HG03159 (cell line): ENCODE data around the gene CIP2A.
A peak's percentile ranks its signal among the peaks of the same experiment; 100 is the strongest.
"Not testable (repeated sequence)": the region's sequence is repeated elsewhere in the genome, so short reads cannot be mapped to it uniquely, and the experiment has no call there.

ENCODE experiments used
- ATAC-seq: cut with Tn5 transposase; IDR thresholded peaks from one replicate; pipeline ENCODE4 v1.9.1; 2021; ENCODE audit warnings: mild to moderate bottlenecking, moderate library complexity; ENCODE audit not compliant: unreplicated experiment

The CIP2A gene

DNA sequence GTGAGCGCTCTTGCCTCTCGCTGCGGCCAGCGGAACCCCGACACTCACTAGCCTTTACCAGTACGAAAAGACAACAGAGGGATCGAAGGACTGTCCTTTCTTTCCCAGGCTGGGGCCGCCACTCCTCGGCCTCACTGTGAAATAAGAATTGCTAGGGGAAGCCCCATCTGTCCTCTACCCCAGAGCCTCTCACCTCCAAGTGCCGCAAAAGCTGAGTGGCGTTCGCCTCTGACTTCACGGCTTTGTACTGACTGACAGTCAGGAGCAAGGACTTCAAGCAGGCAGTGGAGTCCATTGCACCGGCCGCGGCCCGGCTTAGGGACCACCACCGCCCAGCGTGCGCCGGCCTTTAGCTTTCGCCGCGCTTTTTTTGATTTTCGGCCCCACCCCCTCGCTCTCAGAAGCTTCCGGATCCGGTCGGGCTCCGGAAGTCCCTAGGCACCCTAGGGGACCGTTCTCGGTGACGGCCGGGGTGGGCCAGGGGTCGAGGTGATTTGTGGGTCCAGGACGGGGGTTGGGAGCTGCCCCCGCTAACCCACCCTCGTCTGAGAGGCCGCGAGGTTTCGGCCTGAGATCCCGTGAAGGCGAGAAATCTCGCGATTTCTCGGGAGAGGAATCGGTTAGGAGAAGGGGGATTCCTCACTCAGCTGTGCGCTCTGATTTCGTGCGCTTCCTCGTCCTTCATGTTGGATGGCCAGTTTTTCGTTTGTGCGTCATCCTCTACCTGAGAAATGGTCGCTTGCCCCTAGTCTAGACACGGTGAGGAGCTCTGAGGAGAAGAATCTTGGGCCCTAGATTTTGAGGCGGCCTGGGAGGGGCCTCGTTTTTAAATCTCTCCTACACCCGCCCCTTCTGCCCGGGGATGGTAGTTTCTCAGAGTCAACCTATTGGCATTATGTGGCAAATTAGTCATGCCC, at the start of gene CIP2A, which contains the start of gene DZIP3:
TSS of gene CIP2A (minus strand) at position 358 of the 917 bp plus-strand sequence. CDS start at position 295, 63 bp downstream.
TSS of gene DZIP3 (plus strand) at position 642 of the 917 bp plus-strand sequence. CDS start 15,685 bp downstream, outside the sequence.
- ATAC-seq, result peak; percentile 94

DNA sequence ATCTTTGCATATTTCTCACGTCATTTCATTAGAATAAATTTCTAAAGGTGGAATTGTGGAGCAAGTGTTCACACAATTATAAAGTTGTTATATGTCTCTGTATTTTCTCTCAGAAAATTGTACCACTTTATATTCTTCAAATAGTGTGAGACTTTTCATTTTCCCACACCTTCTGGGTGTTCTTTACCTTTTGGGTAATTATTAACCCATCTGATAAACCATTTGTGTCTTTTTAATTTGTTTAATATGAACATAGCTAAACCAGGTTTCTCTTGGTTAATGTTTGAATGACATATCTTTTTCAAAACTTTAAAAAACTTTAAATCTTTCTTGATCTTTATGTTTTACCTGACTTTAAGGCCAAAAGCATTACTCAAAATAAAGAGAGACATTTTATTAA, 40.7 kb upstream of the CIP2A start:
- no peak for ATAC-seq

DNA sequence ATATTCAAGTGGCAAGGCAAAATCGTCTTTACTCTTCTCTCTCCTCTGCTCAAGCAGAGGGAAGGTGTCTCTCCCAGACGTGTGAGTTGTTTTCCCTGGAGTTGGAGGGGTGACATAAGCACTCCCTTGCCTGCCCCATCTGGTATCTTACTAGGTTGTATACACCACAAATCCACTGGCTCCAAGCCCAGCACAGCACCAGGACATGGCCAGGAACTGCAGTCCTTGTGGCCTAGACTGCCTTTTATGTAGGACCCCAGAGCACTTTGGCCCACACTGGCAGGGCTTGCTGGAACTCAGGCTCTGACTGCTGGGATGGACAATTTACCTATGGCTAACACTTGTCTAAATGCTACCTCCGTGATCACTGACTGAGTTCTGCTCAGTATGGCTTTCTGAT, 34.3 kb upstream of the CIP2A start:
- no peak for ATAC-seq

DNA sequence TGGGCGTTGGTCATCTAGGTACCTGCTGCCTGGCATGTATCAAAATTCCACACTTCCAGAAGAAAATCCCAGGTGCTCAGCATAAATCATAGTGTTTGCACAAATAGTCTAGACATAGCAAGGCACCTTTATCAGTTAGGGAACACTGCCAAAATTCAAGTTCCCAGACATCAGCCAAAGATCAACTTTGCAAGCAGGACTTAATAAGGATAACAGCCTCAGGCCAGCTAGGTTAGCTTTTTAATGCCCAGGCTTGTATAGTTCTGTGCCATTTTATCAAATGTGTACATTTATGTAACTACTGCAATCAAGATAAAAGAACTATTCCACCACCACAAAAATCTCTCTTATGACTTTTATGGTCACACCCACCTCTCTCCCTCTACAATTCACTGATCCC, 31.0 kb upstream of the CIP2A start:
- no peak for ATAC-seq

DNA sequence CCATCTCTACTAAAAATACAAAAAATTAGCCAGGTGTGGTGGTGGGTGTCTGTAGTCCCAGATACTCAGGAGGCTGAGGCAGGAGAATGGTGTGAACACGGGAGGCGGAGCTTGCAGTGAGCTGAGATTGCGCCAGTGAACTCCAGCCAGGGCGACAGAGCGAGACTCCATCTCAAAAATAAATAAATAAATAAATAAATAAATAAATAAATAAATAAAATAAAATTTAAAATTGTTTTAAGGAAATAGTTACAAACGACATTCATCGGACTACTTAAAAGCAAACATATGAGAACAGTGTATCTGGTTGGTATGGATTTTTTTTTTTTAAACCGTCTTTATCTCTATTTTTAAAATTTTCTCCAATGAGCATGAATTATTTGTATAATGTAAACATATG, 26.9 kb upstream of the CIP2A start:
- ATAC-seq, result not testable (repeated sequence)

DNA sequence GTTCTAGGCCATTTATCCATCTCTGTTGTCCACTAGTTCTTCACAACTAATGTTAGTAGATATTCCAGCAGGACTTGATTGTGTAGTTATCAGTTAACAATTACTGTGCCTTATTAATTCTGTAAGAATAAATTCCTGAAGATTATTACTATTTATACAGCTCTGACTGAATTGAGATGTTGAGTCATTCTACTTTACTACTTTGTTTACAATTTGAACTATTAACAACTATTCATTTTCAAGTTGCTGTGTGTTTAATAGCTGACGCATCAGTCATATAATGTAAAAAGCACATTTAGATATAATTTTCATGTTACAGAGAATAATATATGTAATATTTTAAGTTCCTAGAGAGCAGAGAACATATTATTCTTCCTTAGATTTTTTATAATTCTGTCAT, 21.4 kb upstream of the CIP2A start:
- ATAC-seq, result no peak

DNA sequence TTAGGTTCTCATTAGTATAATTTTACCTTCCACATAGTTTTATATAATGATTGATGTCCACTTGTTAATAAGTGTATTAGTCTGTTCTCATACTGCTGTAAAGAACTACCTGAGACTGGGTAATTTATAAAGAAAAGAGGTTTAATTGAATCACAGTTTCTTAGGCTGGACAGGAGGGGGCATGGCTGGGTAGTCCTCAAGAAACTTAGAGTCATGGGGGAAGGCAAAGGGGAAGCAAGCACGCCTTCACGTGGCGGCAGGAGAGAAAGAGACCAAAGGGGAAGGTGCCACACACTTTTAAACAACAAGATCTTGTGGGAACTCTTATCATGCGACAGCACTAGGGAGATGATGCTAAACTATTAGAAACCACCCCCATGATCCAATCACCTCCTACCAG, 19.5 kb upstream of the CIP2A start:
- ATAC-seq, result no peak

DNA sequence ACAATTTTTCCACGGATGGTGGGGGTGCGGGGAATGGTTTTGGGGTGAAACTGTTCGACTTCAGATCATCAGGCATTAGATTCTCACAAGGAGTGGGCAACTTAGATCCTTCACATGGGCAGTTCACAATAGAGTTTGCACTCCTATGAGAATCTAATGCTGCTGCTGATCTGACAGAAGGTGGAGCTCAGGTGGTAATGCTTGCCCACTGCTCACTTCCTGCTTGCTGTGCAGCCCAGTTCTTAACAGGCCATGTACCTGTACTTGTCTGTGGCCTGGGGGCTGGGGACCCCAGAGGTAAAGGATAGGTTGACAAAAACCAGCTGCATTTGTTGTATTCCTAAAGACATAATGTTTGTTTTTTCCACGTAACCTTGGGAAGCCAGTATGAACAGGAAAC, 16.3 kb upstream of the CIP2A start:
- no peak for ATAC-seq

DNA sequence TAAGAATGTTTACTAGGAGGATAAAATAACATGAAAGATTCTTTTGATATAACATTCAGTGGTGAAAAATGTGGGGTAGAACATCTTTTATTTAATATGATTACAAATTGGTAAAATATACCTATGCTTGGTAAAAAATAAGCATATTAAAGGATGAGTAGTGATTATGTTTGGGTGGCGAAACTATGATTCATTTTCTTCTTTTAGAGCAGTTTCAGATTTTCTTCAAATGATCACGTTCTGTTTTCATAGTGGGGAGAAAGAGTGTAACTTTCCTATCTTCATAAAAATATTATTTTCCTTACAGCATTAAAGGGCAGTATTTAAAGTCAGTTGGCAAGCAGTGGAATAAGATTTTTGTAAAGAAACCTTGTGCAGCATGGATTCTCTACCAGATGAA, 15.8 kb upstream of the CIP2A start:
- no peak for ATAC-seq

DNA sequence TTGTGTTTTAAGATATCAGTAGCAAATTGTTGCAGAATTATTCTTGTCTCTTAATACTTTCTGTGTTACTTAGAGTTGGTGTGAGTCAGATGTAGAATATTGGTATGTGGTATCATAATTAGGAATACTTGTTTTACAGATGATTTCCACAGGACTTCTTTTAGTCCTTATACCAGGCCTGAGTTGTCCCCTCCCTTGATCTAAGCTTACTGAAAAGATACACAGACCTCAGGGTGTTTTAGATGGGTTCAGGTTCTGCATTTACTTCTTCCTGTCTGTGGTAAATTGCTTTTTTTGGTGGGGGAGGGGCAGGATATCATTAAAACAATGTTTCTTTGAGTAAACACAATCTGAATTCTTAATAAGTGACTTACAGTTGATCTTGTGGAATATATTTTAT, 14.5 kb upstream of the CIP2A start:
- ATAC-seq, result no peak

DNA sequence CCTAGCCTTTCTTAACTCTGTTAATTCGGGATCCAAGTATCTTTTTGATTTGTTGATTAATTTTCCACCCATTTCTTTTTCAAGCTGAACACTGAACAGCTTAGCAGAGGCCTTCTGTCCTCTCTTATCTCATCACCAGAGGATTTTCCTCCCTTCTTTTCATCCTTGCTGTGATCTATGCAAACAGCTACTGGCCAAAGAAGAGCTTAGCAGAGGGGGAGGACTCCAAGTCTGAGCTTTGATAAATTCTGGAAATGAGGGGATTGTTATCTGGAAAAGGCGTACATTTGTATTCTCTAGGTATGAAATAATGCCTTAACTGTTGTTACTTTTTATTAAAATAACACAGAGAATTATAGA, 13.7 kb upstream of the CIP2A start:
- ATAC-seq, result no peak

DNA sequence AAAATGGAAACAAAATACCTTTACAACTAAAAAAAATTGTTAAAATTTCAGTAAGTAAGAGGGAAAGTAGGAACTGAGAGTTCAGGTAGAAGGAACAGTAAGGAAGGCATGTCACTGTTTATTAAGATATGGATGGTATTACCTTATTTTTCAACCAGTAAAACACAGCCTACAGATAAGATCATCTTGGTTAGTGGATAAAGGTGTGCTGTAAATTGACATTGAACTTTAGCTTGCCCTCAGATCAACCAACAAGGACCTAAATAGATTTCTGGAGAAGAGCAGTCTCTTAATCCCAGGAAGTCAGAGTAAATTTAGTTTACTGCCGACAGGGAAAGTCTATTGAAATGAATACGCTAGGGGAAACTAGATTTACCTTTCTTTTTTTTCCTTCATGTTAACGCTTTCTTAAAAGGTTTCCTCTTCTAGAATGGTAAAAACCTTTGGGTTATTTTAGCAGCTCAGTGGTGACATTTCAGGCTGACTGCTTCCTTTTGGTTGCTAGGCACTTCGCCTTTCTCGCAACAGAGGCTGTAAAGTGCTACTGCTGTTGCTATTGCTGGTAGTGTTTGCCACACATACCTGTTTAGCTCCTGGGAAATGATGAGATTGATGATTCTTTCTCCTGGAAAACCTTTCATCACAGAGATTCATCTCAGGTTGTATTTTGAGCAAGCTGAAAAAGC, 13.2 kb upstream of the CIP2A start:
- ATAC-seq, result peak; percentile 73

DNA sequence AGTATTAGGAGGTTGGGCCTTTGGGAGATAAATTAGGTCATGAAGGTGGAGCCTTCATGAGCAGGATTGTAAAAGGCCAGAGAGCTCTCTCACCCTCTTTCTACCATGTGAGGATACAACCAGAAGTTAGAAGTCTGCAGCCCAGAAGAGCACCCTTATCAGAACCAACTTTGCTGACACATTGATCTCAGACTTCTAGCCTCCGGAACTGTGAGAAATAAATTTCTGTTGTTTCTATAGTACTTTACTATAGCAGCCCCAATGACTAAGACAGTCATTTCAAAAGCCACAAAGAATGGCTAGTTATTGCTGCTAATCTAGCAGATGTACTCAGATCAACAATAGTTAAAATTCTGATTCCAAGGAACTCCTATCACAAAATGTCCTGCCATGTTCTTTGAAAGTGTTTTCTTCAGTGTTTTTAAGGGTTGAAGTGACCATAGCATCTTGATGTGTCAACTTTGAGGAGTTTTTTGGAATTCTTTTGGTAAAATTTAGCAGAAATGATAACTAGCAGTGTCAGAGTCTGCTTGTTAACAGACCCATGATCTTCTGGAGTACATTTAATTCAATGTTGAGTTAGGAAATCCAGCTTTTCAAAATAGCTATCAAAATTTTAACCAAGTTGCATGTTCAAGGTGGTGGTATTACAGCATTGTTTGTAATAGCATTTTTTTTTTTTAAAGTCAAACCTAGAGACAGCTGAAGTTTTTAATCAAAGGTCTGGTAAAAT, 10.6 kb upstream of the CIP2A start:
- ATAC-seq, result no peak

DNA sequence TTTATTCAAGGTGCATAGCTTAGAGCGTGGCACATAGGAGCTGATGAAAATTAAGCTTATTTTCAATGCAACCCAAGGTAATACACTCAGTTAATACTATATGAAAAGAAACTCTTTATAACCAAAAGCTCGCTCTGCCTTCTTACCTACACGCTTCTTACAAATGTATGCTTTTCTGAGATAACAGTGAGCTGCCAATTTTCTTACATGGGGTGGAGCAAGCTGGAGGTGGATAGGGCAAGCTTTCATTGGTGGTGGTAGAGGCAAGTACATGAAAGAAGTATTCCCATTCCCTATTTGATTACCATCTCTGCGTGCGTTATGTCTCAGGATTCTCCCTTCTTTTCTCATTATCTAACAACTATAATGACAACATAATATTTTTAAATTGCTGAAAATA, 9.1 kb upstream of the CIP2A start:
- no peak for ATAC-seq

DNA sequence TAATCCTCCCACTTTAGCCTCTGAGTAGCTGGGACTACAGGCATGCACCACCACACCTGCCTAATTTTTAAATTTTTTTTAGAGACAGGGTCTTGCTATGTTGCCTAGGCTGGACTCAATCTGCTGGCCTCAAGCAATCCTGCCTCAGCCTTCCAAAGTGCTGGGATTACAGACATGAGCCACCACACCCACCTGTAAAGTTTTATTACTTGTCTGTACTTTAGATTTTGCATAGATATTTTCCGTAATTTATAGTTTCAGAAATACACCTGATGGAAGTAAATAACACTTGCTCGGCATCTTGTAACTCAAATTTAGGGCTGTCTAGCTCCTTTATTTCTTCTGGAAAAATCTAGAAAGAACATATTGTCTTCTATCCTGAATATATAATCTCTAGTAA, 6.1 kb upstream of the CIP2A start:
- no peak for ATAC-seq

DNA sequence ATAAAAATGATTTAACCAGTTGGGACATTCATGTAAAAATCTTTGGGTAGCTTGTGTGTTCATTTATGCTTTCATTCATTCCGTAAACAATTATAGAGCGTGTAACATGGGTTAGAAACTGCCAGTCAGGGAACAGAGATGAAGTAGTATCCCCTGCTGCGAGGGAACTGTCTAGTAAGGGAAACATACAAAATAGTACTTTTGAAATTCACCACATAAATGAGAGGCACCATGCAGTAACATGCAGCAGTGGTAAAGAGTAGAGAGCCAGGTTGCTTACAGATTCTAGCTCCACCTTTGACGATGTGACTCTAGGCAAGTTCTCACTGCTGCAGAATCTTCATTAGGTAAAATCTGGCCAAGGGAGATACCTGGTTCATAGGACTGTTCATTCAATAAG, 1.2 kb upstream of the CIP2A start:
- ATAC-seq, result no peak

DNA sequence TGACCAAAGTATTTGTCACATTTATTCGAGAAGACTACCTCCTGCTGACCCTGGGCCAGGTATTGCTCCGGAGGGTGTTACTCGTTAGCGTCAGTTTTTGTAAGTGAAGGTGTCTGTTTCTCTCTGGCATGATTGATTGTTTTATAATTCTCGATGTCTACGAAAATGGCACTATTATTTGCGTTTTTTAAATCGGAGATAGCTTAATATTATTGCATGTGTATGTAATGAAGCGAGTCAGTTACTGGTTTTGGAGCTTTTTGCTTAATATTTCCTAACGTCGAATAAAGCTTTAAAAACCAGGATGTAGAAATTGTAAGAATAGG, 723 bp upstream of the CIP2A start:
- ATAC-seq, result no peak

DNA sequence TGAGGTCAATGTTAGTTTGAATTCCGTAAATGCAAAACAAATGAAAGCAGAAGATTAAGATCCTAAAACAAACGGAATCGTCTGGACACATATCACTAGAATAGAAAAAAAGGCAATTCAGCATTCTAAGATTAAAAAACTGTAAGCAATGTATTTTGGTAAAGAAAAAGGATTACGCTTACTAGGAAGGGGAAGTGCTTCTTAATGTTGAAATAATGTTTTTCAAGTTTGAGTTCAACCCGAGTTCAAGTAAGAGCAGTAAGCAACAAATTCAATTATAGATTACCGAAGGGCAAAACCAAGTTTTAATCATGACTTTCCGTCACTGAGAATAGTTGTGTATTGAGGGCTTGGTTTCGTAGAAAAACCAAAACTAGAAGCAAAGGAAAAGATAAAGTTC, 637 bp downstream of the CIP2A start:
- no peak for ATAC-seq

DNA sequence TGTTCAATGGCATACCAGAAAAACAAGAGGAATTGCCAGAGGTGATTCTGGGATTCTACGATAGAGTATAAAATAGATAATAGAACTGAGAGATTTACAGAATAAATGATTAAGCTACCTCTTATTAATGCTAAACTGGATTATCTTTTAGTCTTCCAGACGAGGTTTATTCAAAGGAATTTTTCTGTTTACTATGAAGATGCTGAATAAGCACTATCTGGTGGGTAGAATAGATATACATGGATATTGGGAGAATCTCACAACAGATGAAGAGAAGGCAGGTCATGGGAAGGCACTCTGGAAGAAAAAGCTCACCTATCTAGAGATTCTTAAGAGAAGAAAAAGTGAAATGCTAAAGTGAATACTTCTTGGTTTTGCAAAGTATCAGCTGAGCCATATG, 11.2 kb downstream of the CIP2A start:
- no peak for ATAC-seq

DNA sequence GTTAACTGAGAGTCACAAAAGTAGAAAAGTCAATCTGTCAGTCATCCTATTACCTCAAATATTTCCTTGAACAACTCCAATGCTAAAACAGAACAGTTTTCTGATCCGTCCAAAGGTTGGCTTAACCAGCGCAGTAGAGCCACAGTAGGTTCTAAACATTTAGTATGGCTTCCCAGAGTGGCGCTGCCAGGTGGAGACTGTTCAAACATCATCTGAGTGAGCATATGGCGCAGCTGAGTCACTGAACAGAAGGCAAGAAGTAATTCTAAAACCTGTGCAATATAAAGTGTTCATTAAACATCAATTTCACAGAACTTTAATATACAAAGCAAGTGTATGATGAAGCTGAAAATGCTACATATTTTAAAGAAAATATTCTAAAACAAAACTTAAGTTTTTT, 19.9 kb downstream of the CIP2A start:
- no peak for ATAC-seq

DNA sequence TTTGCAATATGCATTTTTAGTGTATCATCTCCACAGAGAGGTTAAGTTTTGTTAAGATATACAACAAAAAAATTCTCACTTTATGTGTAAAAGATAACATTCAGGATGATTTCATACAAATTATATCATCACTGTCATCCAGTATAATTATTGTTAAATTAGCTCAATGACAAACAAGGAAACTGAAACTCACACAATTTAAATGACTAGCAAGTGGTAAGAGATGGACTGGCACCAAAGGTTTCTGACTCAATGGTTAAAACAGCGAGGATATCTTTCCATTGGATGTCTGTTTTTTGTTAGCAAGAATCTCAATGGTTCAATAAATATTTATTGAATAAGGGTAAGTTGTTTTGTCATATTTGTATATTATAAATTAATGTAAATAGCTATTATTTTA, 22.6 kb downstream of the CIP2A start:
- ATAC-seq, result no peak

DNA sequence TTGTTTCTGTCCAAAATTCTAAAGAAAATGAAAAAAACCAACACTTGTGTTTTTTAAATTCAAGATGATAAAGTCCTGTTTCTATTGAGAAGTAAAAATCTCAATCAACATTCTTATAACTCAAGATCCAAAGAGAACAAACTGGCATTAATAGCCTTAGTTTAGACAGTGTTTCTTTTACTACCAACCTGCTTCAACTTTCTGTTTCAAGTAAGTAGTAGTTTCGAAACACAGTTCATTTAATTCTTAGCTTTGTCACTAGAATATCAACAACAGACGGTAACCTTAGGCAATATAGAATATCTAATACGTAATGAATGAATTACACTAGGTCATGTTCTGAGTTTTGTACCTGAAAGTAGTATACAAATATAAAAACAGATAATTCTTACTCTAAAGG, 23.7 kb downstream of the CIP2A start:
- no peak for ATAC-seq
